8988T (cell line): Measurements from ENCODE around the gene MEIS2.

Experiments used
- DNase-seq: peaks from one replicate; pipeline ENCODE4 v3.0.0; 2011

Gene MEIS2

DNA sequence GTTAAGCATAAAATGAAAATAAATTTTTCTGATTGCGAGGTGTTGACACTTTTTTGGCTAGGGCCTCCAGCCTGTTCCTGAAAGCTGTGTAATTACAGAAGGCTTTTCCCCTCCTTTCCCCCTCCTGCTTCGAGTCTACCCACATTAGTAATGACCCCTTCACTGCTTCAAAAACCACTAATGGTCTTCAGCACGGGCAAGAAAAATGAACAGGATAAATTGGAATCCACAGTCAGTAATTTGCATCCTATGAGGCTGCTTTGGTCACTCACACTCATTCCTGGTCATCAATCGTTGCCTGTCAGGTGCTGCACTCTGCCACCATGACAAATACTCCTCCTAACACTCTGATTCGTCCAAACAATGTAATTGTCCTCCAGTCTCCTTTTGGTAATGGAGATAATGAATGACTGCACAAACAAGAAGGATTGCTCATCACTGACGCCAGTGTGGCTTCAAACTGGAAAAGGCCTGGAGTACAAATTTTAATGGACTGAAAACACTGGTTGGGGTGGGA is 148.6 kb downstream of the MEIS2 start:
- no peak for DNase-seq

DNA sequence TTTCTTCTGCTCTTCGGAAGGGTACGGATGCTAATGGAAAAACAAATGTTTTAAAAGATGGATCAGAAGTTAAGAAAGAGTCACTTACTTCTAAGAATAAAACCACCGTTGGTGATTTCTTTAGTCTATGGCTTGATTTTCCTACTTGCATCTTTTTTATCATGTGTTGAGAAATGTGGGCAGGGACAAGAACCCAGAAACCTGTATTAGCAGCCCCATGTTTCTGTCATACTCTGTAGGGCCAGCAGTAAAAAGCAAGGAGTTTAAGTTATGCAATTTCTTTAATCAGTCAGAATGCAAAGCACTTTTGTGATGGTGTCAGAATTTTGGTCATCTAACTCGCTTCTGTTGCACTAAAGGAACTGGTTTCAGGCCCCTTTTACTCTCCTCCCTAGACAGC is 150.0 kb downstream of the MEIS2 start:
- no peak for DNase-seq

DNA sequence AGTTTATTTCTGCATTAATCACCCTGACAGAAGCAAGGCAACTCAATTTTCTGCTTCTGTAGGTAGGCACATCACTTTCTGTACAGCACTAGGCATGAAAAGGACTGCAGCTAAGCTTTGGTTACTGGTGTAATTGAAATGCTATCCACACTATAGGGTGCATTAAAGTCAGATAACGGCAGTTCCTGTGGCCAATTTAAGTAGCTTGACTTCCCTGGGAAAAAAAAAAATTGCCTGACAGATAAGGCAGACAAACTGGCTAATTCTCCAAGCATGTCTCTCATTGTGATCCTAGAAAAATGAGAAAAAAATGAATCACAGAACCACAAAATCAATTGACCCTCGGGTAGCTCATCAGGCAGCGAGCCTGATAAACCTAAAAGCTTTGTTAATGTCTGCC is 151.4 kb downstream of the MEIS2 start:
- DNase-seq, result no peak

DNA sequence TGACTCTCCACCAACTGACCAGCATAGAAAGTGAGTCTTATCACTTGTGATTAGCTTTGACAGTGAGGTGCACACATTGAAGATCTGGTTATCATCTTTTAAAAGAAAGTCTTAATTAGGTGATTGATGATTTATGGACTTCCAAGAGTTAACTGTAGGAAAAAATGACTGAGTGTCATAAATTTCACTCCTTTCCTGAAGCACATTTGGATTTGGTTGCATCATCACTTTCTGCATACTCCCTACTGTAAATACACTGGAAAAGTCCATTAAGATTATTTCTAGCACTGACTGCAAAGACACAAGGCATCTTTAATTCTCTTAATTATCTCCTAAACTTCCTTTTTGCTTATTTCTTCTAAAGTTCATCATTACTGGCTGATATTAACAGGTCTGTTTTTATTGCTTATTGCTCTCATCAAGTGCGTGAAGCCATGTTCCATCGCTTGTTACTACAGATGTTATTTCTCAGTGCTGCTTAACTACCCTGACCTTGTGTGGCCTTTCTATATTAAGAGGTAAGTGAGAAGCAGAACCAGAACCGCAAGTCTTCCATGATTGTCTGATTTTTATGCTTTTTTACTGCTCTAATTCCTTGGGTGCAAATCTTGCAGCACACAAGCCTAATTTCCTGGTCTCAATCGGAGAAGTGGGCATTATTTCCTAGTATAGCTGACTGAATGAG is 153.2 kb downstream of the MEIS2 start:
- no peak for DNase-seq

- no peak for DNase-seq
These were observed 155.9 kb downstream of the MEIS2 start for GRCh38 chr15:36944442-36944841.

DNA sequence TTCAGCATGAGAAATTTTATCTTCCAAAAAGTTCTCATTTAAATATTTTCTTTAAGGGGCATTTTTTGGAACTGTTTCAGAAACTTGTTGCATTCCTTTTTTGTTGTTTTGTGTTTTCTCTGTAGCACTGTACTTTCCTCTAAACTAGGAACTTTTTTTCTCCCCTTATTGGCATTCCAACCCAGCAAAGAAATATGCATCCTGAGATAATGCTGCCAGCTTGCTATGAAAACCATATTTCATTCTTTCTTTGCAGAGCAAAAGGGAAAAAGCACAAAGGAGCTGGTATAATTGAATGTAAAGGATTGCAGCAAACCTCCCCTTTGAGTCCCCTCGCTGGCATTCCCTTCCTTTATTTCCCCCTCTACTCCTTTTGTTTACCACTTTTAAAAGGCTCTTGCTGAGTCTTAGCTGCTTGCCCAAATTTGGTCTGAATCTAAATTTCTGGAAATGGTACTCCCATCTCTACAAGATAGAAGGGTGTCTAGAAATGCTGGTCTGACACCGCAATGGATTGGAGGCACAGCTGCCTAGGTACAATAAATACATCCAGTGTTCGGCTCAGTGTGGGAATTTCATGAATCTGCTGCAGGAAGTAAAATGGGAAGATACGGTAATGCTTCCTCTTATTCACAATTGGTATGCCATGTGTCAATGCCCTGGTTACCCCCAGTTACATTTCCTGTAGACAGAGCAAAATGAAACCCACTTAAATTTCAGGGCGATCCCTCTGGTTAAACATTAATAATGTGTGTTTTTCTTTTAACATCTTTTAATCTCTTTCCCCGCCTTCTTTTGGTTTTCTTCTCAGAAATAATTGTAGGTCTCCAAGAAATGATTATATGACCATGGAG is 156.6 kb downstream of the MEIS2 start:
- no peak for DNase-seq

DNA sequence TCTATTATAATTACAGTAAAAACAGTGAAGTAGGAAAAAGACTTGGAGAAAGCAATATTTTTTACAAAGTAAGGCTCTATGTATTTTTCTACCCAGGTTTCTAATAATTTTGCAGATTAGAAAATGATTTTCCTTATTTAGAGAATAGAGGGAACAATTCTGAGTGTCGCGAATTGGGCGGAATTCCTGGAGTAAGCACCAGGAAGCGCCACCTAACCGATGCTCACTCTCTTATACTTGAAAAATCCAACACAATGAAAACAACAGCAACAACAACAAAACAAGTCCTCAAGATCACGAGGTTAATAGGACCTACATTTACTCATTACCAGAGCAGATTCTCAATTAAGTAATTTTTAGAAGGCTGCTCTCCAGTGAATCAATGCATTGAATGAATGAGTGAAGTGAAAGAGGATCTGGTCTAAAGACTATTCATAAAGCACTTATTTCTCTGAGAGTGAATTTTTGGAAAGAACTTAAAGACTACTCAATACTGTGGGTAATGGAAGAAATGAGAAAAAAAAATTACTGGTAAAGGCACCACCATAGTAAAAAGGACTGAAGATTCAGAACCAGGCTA is 158.0 kb downstream of the MEIS2 start:
- DNase-seq, result no peak

- DNase-seq, result no peak
These were observed 158.6 kb downstream of the MEIS2 start for GRCh38 chr15:36941798-36942197.

DNA sequence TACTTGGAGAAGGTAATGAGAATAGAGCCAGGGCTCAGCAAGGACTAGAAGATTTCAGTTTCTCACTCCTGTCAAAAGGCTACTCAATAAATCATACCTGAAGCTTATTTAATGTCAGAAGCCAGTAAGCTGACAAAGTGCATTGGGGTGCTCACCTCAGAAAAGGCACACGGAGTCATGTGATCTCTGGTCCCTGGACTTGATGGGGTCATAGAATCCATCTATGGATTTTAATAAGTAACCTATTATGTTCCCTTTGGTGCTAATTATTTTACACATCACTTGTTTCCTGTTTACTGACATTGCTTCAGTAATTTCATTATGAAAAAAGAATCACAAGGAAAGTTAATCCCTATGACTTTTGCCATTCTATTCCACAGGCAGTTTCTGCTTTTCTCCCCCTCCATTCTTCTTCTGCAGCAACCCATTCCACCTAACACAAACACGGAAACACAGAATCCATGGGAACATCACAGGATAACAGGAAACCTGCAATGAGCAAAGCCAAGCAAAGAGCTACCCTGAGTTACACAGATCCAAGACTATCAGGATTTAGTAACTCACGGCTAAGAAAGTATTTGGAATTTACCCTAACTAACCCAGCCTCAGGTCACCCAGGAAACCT is 159.6 kb downstream of the MEIS2 start:
- no peak for DNase-seq

DNA sequence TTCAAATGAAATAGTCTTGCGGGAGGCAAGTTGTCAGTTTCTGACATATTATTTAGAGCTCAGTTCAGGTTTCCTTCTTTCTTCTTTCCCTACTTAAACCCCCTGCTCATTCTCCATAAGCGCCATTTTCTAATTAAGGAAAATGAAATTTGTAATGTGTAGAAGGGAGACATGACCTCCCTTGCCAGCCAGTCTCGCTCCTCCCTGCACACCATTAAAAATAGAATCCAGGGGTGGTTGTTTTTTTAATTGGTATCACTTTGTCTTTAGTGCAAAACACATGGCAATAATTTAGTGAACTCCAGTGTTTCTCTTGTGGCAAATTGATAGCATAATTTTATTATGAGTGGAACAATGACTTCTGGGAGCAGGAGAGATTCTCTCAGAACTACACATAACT is 160.1 kb downstream of the MEIS2 start:
- no peak for DNase-seq

- DNase-seq, result no peak
These were observed 161.6 kb downstream of the MEIS2 start for GRCh38 chr15:36938764-36939163.

- no peak for DNase-seq
These were observed 162.2 kb downstream of the MEIS2 start for GRCh38 chr15:36938131-36938530.

DNA sequence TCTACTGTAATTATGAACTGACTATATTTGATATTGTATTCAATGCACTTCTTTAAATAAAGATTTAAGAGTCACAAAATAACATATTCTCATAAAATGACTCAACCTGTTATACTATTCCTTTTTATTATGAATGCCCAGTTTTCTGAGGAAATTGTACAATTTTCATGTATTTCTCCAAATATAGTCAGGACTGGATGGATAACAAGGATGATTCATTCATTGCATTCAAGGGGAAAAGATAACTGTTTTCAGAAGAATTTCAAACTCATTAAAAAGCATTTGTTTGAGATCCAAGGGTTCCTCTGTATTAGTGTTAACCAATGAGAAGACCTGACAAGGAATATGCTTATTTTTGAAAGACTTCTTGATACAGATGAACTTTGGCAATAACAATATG is 163.7 kb downstream of the MEIS2 start:
- DNase-seq, result no peak

GRCh38 chr15:36933255-36933990 is 166.9 kb downstream of the MEIS2 start:
- no peak for DNase-seq

DNA sequence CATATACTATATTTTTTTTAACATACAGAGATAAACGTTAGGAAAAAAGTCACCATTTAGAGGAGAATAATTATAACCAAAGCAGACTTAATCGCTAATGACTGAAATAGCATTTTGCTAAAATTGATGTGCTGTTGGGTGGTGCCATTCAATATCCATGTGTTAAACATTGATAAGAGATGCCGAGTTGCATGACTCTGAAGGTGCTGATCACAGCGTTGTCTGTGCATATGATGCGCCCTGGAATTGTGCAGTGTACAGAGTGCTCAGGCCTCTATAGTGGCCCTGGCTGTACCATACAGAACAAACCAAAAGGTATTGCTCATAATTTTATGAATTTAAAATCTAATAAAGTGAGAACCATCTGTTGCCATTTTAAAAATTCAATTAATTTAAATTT is 168.3 kb downstream of the MEIS2 start:
- DNase-seq, result no peak

DNA sequence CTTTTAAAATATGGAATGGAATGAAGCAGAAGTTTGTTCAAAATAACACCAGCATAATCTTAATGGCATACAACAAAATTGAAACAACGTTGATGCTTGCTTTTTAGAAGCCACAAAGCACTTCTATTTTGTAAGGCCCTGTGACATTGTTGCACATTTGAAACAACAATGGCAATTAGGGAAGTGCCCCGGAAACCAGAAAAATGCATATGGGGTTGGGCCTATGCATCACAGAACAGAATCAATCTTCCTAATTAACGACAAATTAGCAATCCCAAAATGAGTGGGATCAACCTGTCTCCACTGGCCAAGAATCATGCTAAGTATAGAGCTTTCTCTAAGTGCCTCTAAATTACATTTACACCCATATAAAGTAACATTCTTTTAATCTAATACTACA is 168.9 kb downstream of the MEIS2 start:
- no peak for DNase-seq

GRCh38 chr15:36926427-36926825 is 173.9 kb downstream of the MEIS2 start:
- no peak for DNase-seq

GRCh38 chr15:36925653-36926426 is 174.5 kb downstream of the MEIS2 start:
- DNase-seq, result no peak

DNA sequence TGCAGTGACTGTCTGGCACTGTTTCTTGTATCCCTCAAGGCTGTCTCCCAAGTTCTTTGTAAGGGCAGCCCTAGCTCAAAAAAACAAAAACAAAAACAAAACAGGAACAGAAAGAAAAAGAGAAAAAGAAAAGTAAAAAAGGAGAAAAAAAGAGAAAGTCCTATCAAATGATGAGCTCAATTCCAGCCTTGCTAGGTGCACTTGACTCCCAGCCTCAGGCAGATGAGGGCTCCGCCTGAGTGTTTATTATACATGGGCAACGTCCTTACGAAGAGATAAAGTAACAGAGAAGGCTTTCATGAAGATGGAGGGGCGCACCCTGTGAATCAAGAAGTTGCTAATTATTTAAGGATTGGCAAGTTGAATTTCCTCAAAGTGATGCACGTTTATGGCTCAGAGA is 175.3 kb downstream of the MEIS2 start:
- DNase-seq, result no peak

GRCh38 chr15:36924034-36924433 is 176.3 kb downstream of the MEIS2 start:
- no peak for DNase-seq

- no peak for DNase-seq
These were observed 178.8 kb downstream of the MEIS2 start for GRCh38 chr15:36921484-36922091.
